ENCODE data around the gene PTPN9. TPM values are rescaled to one million over a fixed set of nuclear protein-coding genes. Genes with fewer than 3 reads are reported as not detected.
A peak's percentile ranks its signal among the peaks of the same experiment; 100 is the strongest.

PTPN9 gene
- total and polyA plus RNA-seq, 8 donors = 3.3 to 16.8 (median 7.3) TPM

GRCh38 chr15:75599401-75599800 is 20.3 kb upstream of the PTPN9 start:
- peaks cover 0 to 4% (median 0%) of the 10 kb centered on the region in 3 donors for H3K4me1 ChIP-seq
- intact Hi-C loops (cut with DNase I) = no loop called here
- no peaks in the 10 kb centered on the region for H3K9me3 ChIP-seq
- 81 to 86% methylated on average over 2 of the region's 2 CpGs for WGBS, 2 donors
- TF ChIP-seq CTCF (IDR thresholded peaks at IDR 0.05) = no peak
- H3K27ac ChIP-seq = no peak overlapping the region
- no peaks in the 10 kb centered on the region for H3K27me3 ChIP-seq
- ATAC-seq (no peak), FAIRE-seq (no peak), DNase-seq (no peak)
- H3K36me3 ChIP-seq = peaks cover 0 to 7% (median 6%) of the 10 kb centered on the region in 3 donors
- no peak overlapping the region for H3K4me3 ChIP-seq

- TF ChIP-seq CTCF (IDR thresholded peaks at IDR 0.05) = no peak
- ATAC-seq (no peak), FAIRE-seq (no peak), DNase-seq (no peak)
- 97 to 98% methylated on average over 4 of the region's 4 CpGs for WGBS, 2 donors
- peaks cover 0 to 4% (median 0%) of the 10 kb centered on the region in 3 donors for H3K4me1 ChIP-seq
- H3K9me3 ChIP-seq = no peaks in the 10 kb centered on the region
- intact Hi-C loops (cut with DNase I) = no loop called here
- no peak overlapping the region for H3K4me3 ChIP-seq
- no peaks in the 10 kb centered on the region for H3K27me3 ChIP-seq
- no peak overlapping the region for H3K27ac ChIP-seq
- peaks cover 0 to 7% (median 6%) of the 10 kb centered on the region in 3 donors for H3K36me3 ChIP-seq
Measured at GRCh38 chr15:75598361-75598760, 19.2 kb upstream of the PTPN9 start.

DNA sequence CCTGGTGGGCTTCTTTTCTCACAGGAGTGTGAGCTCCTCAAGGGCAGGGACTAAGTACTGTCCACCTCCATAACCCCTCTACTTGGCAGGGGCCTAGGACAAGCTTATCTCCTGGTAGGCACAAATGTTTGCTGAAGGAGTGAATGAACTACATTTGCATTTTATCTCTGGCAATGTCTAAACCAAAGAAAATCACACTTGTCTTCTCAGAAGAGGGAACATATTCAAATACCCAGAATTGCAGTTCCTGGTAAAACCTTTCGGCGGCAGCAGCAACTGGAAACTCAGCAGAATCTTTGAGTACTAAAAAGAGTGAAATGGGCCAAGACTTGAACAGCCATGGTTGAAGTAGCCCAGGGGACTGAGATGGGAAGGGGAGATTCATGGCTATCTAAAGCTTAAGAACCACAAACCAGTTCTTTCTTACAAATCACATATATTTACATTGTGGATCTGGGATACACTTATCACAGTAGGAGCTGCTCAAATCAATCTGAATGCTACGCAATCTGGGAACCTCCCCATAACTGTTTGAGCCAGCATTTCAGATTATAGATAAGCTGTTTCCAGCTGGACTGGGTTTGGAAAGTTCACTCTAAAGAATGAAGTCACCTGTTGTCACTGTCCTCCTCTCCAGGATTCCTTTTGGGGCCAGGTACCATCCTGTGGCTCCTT is 18.7 kb upstream of the PTPN9 start:
- WGBS, 2 donors = 28 to 38% methylated on average over 3 of the region's 3 CpGs
- intact Hi-C loops (cut with DNase I) = no loop called here
- peaks cover 0 to 4% (median 0%) of the 10 kb centered on the region in 3 donors for H3K4me1 ChIP-seq
- H3K27ac ChIP-seq = no peak overlapping the region
- FAIRE-seq = no peak
- H3K36me3 ChIP-seq = peaks cover 0 to 7% (median 6%) of the 10 kb centered on the region in 3 donors
- no peaks in the 10 kb centered on the region for H3K9me3 ChIP-seq
- no peak for DNase-seq
- no peak overlapping the region for H3K4me3 ChIP-seq
- peak; percentile 35 to 73 (median 66) for ATAC-seq
- peak in 2 of 4 donors; percentile 12 to 19 for TF ChIP-seq CTCF (IDR thresholded peaks at IDR 0.05)
- no peaks in the 10 kb centered on the region for H3K27me3 ChIP-seq

GRCh38 chr15:75596703-75597345 is 17.7 kb upstream of the PTPN9 start:
- TF ChIP-seq CTCF (IDR thresholded peaks at IDR 0.05) = no peak
- ATAC-seq (peak in 1 of 4 donors; percentile 55), DNase-seq (no peak), FAIRE-seq (no peak)
- no peak overlapping the region for H3K4me3 ChIP-seq
- WGBS, 2 donors = 82 to 83% methylated on average over 3 of the region's 3 CpGs
- peaks cover 0 to 7% (median 6%) of the 10 kb centered on the region in 3 donors for H3K36me3 ChIP-seq
- intact Hi-C loops (cut with DNase I) = no loop called here
- H3K4me1 ChIP-seq = peaks cover 0 to 4% (median 0%) of the 10 kb centered on the region in 3 donors
- H3K27me3 ChIP-seq = no peaks in the 10 kb centered on the region
- H3K27ac ChIP-seq = no peak overlapping the region
- no peaks in the 10 kb centered on the region for H3K9me3 ChIP-seq

DNA sequence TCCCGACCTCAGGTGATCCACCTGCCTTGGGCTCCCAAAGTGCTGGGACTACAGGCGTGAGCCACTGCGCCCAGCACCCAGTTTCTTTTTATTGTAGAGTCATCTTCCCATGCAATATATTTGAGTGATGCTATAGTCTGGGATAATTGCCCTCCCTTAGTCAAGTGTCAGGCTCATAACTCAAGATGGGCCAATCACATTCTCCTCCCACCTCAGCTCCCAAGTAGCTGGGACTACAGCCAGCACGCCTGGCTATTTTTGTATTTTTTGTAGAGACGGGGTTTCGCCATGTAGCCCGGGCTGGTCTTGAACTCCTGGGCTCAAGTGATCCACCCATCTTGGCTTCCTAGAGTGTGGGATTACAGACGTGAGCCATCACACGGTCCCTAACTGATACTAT is 15.2 kb upstream of the PTPN9 start:
- no peak overlapping the region for H3K4me3 ChIP-seq
- FAIRE-seq = no peak
- H3K9me3 ChIP-seq = no peaks in the 10 kb centered on the region
- peaks cover 0 to 4% (median 0%) of the 10 kb centered on the region in 3 donors for H3K4me1 ChIP-seq
- no peak for TF ChIP-seq CTCF (IDR thresholded peaks at IDR 0.05)
- no peak for ATAC-seq
- 89 to 92% methylated on average over 9 of the region's 9 CpGs for WGBS, 2 donors
- intact Hi-C loops (cut with DNase I) = no loop called here
- no peak overlapping the region for H3K27ac ChIP-seq
- no peaks in the 10 kb centered on the region for H3K27me3 ChIP-seq
- no peaks in the 10 kb centered on the region for H3K36me3 ChIP-seq
- DNase-seq = no peak

Data from pancreas (tissue), 10 donors.